Hepatocyte (in vitro differentiated cells): ENCODE data around the gene FKBP14.
"Not testable (repeated sequence)": the region's sequence is repeated elsewhere in the genome, so short reads cannot be mapped to it uniquely, and the experiment has no call there.

ENCODE experiments used
- CTCF ChIP-seq: fragments of 200-600 bp; sonication (generic); IDR thresholded peaks from 2 replicates; pipeline ENCODE4 v1.5.1; 2016; ENCODE audit warnings: antibody characterized with exemption, mild to moderate bottlenecking; ENCODE audit not compliant: poor library complexity
- EZH2 ChIP-seq: fragments of 200-600 bp; sonication (generic); IDR thresholded peaks from 2 replicates; pipeline ENCODE4 v1.6.1; 2016; ENCODE audit warnings: antibody characterized with exemption, mild to moderate bottlenecking, borderline replicate concordance

- TF ChIP-seq CTCF = peak; percentile 59
- TF ChIP-seq EZH2 = not testable (repeated sequence)
Observed at GRCh38 chr7:30061786-30062185, 35.3 kb upstream of the FKBP14 start.
